CD4-positive, alpha-beta T cell treated with Interleukin-21 for 1 hour (primary cell): Measurements from ENCODE around the gene BMP2.

ENCODE experiments used
- DNase-seq: peaks from one replicate; pipeline ENCODE4 v3.0.0-alpha.2; 2020

BMP2 gene

GRCh38 chr20:6767536-6768227, at the start of gene BMP2:
BMP2 (plus strand) TSS chr20:6767686; CDS start chr20:6770127, 2,441 bp downstream.
- DNase-seq, result no peak

GRCh38 chr20:6718662-6719368, 48.7 kb upstream of the BMP2 start:
- no peak for DNase-seq

- DNase-seq, result no peak
Measured at GRCh38 chr20:6719369-6719721, 48.1 kb upstream of the BMP2 start.

- no peak for DNase-seq
Measured at GRCh38 chr20:6726761-6727160, 40.7 kb upstream of the BMP2 start.

- no peak for DNase-seq
Measured at GRCh38 chr20:6730672-6731328, 36.7 kb upstream of the BMP2 start.

DNA sequence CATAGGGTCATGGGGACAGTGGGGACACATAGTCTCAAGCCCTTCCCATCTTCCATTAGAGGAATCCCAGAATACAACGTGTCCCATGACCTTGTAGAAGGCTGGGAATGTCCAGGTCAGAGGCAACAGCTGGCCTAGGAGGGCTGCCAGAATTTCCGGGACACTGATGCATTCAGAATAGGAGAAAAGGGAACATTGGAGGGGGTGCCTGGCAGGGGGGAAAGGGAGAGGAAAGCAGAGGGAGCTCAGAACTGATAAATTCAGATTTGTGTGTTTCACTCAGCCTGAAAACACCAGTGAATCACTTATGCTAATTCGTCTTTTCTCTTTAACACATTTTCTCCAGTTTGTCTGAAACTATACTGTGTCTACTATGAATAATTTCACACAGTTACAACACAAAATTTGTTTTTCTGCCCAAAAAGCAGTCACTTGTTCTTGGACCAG, 35.5 kb upstream of the BMP2 start:
- DNase-seq, result no peak

DNA sequence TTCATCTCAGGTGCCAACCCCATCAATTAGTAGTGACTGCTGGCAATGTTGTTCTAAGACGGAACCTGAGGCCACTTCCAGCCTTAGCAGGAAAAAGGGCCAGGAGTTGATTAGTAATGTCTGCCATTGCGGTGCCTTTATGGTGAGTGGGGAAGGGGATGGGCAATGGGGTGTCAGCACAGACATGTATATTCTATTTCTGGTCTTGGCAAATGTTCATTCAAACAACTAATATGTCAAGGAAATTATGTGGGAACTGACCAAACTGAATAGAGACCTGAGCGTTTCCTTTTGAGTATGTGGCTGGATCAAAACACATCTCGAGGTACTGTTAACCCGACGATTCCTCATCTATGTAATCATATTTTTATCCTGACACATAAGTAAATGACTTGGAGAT, 34.6 kb upstream of the BMP2 start:
- no peak for DNase-seq

GRCh38 chr20:6733965-6734364, 33.5 kb upstream of the BMP2 start:
- DNase-seq, result no peak

- no peak for DNase-seq
Measured at GRCh38 chr20:6735942-6736845, 31.3 kb upstream of the BMP2 start.

DNA sequence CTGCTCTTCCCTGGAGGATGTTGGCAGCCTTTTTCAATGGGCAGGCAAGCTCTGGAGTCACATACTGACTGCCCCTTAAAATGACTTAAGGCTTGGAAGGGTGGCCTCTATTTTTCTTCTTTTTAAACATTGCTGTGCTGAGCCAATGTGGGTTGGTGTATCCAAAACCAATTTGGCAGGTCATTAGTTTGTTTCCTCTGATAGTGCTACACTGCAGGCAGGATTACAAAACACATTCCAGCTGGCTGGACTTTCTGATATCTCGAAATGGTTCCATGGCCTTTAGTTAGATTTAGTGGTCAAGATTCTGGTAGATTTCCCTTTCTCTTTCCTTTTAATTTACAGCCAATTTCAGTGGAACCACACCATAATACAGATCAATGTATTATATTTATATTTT, 28.1 kb upstream of the BMP2 start:
- no peak for DNase-seq

GRCh38 chr20:6740096-6740495, 27.4 kb upstream of the BMP2 start:
- no peak for DNase-seq

DNA sequence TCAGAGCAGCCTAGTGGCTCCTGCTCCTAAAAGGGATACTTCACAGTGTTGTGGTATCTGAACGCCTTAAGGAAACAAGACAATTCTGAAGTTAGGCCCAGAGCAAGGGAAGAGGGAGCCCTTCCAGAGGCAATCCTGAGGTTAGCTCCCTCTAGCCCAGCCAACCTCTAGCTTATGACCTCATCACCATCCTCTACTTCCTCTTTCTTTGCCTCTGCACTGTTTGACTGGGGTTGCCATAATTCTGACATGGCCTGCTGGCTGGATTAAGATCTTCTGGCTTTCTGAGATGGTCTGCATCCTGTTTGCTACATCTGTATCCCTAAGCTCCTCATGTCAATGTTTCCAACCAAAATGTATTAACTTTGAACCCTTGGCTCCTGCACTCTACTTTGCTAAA, 23.3 kb upstream of the BMP2 start:
- DNase-seq, result no peak

DNA sequence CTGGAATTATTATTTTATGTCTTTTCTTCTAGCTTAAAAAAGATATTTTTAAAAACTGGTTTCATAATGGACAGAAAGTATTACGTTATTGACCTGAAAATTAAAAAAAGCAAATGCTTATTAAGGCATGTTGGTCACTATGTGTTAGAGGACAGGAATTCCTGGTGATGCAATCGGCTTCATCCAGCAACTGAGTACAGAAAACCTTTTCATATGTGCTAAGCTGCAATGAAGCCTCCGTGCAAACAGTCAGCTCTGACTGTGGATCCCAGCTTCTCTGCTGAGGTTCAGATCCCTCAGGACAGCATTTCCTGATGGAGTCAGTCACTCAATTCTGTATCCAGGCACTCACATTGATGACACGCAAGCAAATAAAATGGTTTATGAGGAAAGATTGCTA, 22.7 kb upstream of the BMP2 start:
- no peak for DNase-seq

- DNase-seq, result no peak
Measured at GRCh38 chr20:6746901-6747609, 20.4 kb upstream of the BMP2 start.

DNA sequence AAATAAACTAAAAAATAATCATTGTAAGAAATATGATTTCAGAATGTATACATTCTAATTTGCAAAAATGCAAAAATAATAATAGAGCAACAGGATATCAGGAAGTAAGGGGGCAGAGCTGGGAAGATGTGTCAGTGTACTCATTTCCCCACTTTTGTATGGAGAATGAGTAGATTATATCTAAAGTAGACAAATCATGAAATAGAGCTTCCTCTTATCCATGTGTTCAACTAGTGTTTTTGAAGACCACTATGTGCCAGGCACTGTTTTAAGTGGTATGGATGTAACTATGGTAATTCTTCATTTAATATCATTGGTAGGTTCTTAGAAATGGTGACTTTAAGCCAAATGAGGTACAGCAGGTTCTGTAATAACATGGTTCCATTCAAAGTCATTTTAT, 17.0 kb upstream of the BMP2 start:
- no peak for DNase-seq

DNA sequence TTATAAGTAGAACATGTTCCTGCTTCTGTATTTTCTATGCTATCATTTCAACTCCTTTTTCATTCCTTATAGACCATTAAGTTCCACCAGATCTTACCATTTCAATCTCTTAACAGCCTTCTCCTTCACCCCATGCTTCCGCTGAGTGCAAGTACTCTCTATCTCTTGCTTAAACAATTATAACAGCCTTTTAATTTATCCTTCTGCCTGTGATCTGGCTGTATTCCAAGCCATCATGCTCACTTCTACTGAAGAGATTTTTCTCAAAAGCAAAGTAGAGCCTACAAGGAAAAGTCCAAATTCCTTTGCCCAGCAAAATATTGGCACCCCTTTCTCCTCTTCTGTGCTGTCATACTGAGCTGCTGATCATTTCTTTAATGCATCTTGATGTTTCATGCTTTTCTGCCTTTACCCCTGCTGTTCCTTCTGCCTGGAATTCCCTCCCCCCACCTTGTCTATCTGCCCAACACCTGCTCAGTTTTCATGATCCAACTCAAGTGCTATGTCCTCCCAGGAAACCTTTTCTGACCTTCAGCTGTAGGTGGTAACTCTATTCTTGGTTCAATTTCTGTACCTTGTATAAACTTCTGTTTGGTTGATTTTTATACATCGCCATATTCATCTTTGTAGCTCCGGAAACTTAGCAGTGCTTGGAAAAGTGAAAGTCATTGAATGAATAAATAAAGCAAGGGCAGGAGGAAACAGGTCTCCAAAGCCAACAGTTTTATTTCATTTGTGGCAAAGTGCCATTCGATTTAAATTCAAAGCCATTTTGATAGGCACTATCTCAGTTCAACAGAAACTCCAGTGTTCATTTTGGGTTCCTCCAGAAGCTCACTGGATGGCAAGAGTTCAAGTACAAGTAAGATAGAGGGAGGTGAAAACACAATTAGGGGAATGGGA, 10.5 kb upstream of the BMP2 start:
- no peak for DNase-seq

DNA sequence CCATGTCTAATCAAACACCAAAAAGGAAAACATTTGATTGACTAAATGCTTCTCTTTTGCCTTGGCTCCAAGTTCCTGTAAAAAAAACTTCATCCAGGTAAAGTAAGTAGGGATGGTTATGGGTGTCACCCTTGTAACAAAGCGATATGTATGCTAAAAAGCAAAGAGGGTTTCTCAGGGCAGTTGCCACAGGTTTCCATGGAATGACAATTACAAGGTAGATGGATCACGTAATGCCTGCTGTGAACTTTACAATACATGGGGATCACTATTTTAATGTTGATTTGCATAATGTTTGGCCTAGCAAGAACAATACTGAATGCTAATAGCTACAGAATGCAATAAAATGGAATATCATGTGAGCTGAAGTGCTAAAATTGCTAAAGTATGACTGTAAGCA, 2.9 kb upstream of the BMP2 start:
- DNase-seq, result no peak

GRCh38 chr20:6765469-6766058, 1.9 kb upstream of the BMP2 start:
- no peak for DNase-seq

DNA sequence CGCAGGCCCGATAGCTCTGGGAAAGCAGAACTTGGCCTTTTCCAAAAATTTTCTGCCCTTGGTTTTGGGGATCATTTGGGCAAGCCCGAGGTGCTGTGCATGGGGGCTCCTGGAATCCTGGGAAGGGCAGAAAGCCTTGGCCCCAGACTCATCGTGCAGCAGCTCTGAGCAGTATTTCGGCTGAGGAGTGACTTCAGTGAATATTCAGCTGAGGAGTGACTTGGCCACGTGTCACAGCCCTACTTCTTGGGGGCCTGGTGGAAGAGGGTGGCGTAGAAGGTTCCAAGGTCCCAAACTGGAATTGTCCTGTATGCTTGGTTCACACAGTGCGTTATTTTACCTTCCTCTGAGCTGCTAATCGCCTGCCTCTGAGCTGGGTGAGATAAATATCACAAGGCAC, 1.1 kb upstream of the BMP2 start:
- DNase-seq, result no peak

- DNase-seq, result no peak
Measured at GRCh38 chr20:6767126-6767535, 355 bp upstream of the BMP2 start.
